GM23338 (cell line): ENCODE results near the gene PKN3. TPM values are rescaled to one million over a fixed set of nuclear protein-coding genes. Genes with fewer than 3 reads are reported as not detected.

Source experiments
- ATAC-seq: fragments of 200-7000 bp; cut with Tn5 transposase; 3 replicates; pipeline ENCODE4 v1.9.1; 2020
- DNase-seq: peaks from one replicate; pipeline ENCODE4 v3.0.0-alpha.2; 2015; ENCODE audit warnings: low spot score
- H2AFZ ChIP-seq: fragments of 200-600 bp; sonication (generic); 2 replicates; pipeline ENCODE4 v1.8.0; 2016; ENCODE audit warnings: antibody characterized with exemption, mild to moderate bottlenecking, moderate library complexity
- H3F3A ChIP-seq: fragments of 200-600 bp; sonication (generic); replicated peaks from 2 replicates; pipeline ENCODE4 v1.8.0; 2017; ENCODE audit warnings: antibody characterized with exemption, mixed run types, low read depth
- H3K27ac ChIP-seq: fragments of 200-600 bp; sonication (generic); 2 replicates; pipeline ENCODE4 v1.6.1; 2016; ENCODE audit warnings: low read depth
- H3K27me3 ChIP-seq: fragments of 200-600 bp; sonication (generic); 2 replicates; pipeline ENCODE4 v1.8.0; 2016; ENCODE audit warnings: mild to moderate bottlenecking, mixed run types, moderate library complexity; ENCODE audit not compliant: insufficient read depth
- H3K36me3 ChIP-seq: fragments of 200-600 bp; sonication (generic); 2 replicates; pipeline ENCODE4 v1.8.0; 2016; ENCODE audit warnings: mild to moderate bottlenecking; ENCODE audit not compliant: insufficient read depth
- H3K4me1 ChIP-seq: fragments of 200-600 bp; sonication (generic); 2 replicates; pipeline ENCODE4 v1.8.0; 2016; ENCODE audit warnings: mild to moderate bottlenecking, moderate library complexity; ENCODE audit not compliant: insufficient read depth
- H3K4me2 ChIP-seq: fragments of 200-600 bp; sonication (generic); 2 replicates; pipeline ENCODE4 v1.7.1; 2017; ENCODE audit warnings: mixed run types
- H3K4me3 ChIP-seq: fragments of 200-600 bp; sonication (generic); 2 replicates; pipeline ENCODE4 v1.6.1; 2016; ENCODE audit warnings: mixed run types
- H3K79me2 ChIP-seq: fragments of 200-600 bp; sonication (generic); replicated peaks from 2 replicates; pipeline ENCODE4 v1.8.0; 2017; ENCODE audit warnings: mild to moderate bottlenecking; ENCODE audit not compliant: insufficient read depth
- H3K9me2 ChIP-seq: fragments of 200-600 bp; sonication (generic); 2 replicates; pipeline ENCODE4 v1.8.0; 2017; ENCODE audit not compliant: insufficient read depth
- H4K20me1 ChIP-seq: fragments of 200-600 bp; sonication (generic); replicated peaks from 2 replicates; pipeline ENCODE4 v1.8.0; 2017; ENCODE audit warnings: mild to moderate bottlenecking; ENCODE audit not compliant: insufficient read depth
- H3K27ac Mint-ChIP-seq: 2 replicates; pipeline ENCODE4 v1.8.0; 2020; ENCODE audit warnings: inconsistent platforms, mild to moderate bottlenecking, moderate library complexity, mixed read lengths
- H3K27me3 Mint-ChIP-seq: 3 replicates; pipeline ENCODE4 v1.8.0; 2022; ENCODE audit warnings: low read depth, mild to moderate bottlenecking, moderate library complexity, mixed read lengths, inconsistent platforms; ENCODE audit not compliant: insufficient read depth, poor library complexity
- H3K36me3 Mint-ChIP-seq: 3 replicates; pipeline ENCODE4 v1.8.0; 2021; ENCODE audit warnings: low read depth, mild to moderate bottlenecking, inconsistent platforms, moderate library complexity, mixed read lengths
- H3K4me1 Mint-ChIP-seq: 3 replicates; pipeline ENCODE4 v1.8.0; 2020; ENCODE audit warnings: mild to moderate bottlenecking, inconsistent platforms, mixed read lengths
- H3K4me3 Mint-ChIP-seq: 3 replicates; pipeline ENCODE4 v1.8.0; 2021; ENCODE audit warnings: moderate library complexity, mild to moderate bottlenecking, inconsistent platforms, mixed read lengths
- H3K9me3 Mint-ChIP-seq: 3 replicates; pipeline ENCODE4 v1.8.0; 2020; ENCODE audit warnings: moderate library complexity, mild to moderate bottlenecking, inconsistent platforms, mixed read lengths
- CTCF ChIP-seq, 2 experiments: fragments of 200-600 bp in 1 of 2; sonication (generic) in 1 of 2; conservative IDR thresholded peaks; 2 replicates each; pipeline versions ENCODE4 v1.5.1 to v1.6.1; 2016 to 2017; ENCODE audit warnings: antibody characterized with exemption in 2 of 2, low read depth in 2 of 2, mild to moderate bottlenecking in 2 of 2, moderate library complexity in 1 of 2
- ETS1 ChIP-seq: IDR thresholded peaks from 2 replicates; pipeline ENCODE4 v1.6.1; 2016; ENCODE audit warnings: antibody characterized with exemption
- EZH2 ChIP-seq: fragments of 200-600 bp; sonication (generic); IDR thresholded peaks from one replicate; pipeline ENCODE4 v1.8.0; 2017; ENCODE audit warnings: antibody characterized with exemption, mild to moderate bottlenecking, low read depth; ENCODE audit not compliant: unreplicated experiment
- JUNB ChIP-seq: IDR thresholded peaks from one replicate; pipeline ENCODE4 v1.6.1; 2016; ENCODE audit warnings: antibody characterized with exemption; ENCODE audit not compliant: unreplicated experiment
- NANOG ChIP-seq: IDR thresholded peaks from 2 replicates; pipeline ENCODE4 v1.6.1; 2016; ENCODE audit warnings: antibody characterized with exemption, borderline replicate concordance
- REST ChIP-seq: IDR thresholded peaks from one replicate; pipeline ENCODE4 v1.6.1; 2018; ENCODE audit warnings: antibody characterized with exemption; ENCODE audit not compliant: unreplicated experiment
- STAT1 ChIP-seq: IDR thresholded peaks from one replicate; pipeline ENCODE4 v1.6.1; 2016; ENCODE audit warnings: antibody characterized with exemption; ENCODE audit not compliant: unreplicated experiment
- ZNF114 ChIP-seq: fragments of 250-450 bp; sonication (Bioruptor Pico); IDR thresholded peaks from 2 replicates; pipeline ENCODE4 v1.5.0; 2020; ENCODE audit warnings: mild to moderate bottlenecking, moderate library complexity
- ZNF462 ChIP-seq: fragments of 250-450 bp; sonication (Bioruptor Pico); IDR thresholded peaks from 2 replicates; pipeline ENCODE4 v1.5.0; 2020; ENCODE audit warnings: mild to moderate bottlenecking, moderate library complexity
- polyA plus RNA-seq: library from polyadenylated mRNA; unstranded; fragments of >200 nt; fragmentation: Nextera tagmentation; extraction: Ambion mirVana; gene quantifications from 2 replicates; pipeline ENCODE4 v1.2.1, GENCODE V29; 2016
- total RNA-seq: library from RNA; depleted of rRNA; stranded (reverse); fragments of >200 nt; shearing (Covaris generic); gene quantifications from 2 replicates; pipeline ENCODE4 v1.2.3, GENCODE V29; 2014

Gene PKN3
- total and polyA plus RNA-seq, 2 experiments from 2014 or later = 6.2 to 17.7 TPM

- ATAC-seq (no peak), DNase-seq (no peak)
- Histone ChIP-seq H3K4me2 (no peak overlapping the region), H2AFZ (no peak overlapping the region), H3K79me2 (no peaks in the 10 kb centered on the region), H3K9me2 (no peaks in the 10 kb centered on the region), H4K20me1 (no peaks in the 10 kb centered on the region), H3K4me3 (no peak overlapping the region), H3K27ac (no peak overlapping the region), H3K36me3 (no peaks in the 10 kb centered on the region), H3F3A (no peaks in the 10 kb centered on the region), H3K27me3 (no peaks in the 10 kb centered on the region), H3K4me1 (no peaks in the 10 kb centered on the region)
- Mint-ChIP-seq H3K27ac (no peak overlapping the region), H3K27me3 (peaks cover 9% of the 10 kb centered on the region), H3K36me3 (no peaks in the 10 kb centered on the region), H3K9me3 (no peaks in the 10 kb centered on the region), H3K4me1 (no peaks in the 10 kb centered on the region), H3K4me3 (no peak overlapping the region)
- TF ChIP-seq NANOG = no peak
- TF ChIP-seq EZH2 = no peak
- no peak for TF ChIP-seq ZNF114 (CRISPR knock-in tag)
- no peak for TF ChIP-seq STAT1
- no peak for TF ChIP-seq ZNF462 (CRISPR knock-in tag)
Measured at GRCh38 chr9:128750926-128751595, 48.8 kb downstream of the PKN3 start.

GRCh38 chr9:128753627-128754026, 51.3 kb downstream of the PKN3 start:
- H3K36me3 ChIP-seq = no peaks in the 10 kb centered on the region
- no peak overlapping the region for H2AFZ ChIP-seq
- no peaks in the 10 kb centered on the region for H3K27me3 ChIP-seq
- no peaks in the 10 kb centered on the region for H3K9me2 ChIP-seq
- ATAC-seq (no peak), DNase-seq (no peak)
- no peak overlapping the region for H3K4me2 ChIP-seq
- no peak overlapping the region for H3K27ac ChIP-seq
- no peak overlapping the region for H3K4me3 ChIP-seq
- no peaks in the 10 kb centered on the region for H3K4me1 Mint-ChIP-seq
- no peaks in the 10 kb centered on the region for H3K9me3 Mint-ChIP-seq
- H3K4me3 Mint-ChIP-seq = no peak overlapping the region
- H3K79me2 ChIP-seq = no peaks in the 10 kb centered on the region
- H3K27ac Mint-ChIP-seq = no peak overlapping the region
- peaks cover 11% of the 10 kb centered on the region for H3K27me3 Mint-ChIP-seq
- H4K20me1 ChIP-seq = no peaks in the 10 kb centered on the region
- H3K36me3 Mint-ChIP-seq = no peaks in the 10 kb centered on the region
- H3F3A ChIP-seq = no peaks in the 10 kb centered on the region
- H3K4me1 ChIP-seq = no peaks in the 10 kb centered on the region
- TF ChIP-seq STAT1 (no peak), CTCF (conservative IDR thresholded peaks at IDR 0.05; ENCODE audit: low read depth in 2 of 2) (no peak), JUNB (no peak), ETS1 (no peak), REST (no peak), ZNF114 (CRISPR knock-in tag) (no peak)
